GM18870 (cell line): Measurements from ENCODE around the gene TFCP2.

Source experiments
- ATAC-seq: cut with Tn5 transposase; IDR thresholded peaks from one replicate; pipeline ENCODE4 v1.9.1; 2021; ENCODE audit warnings: moderate library complexity; ENCODE audit not compliant: unreplicated experiment

Gene TFCP2

DNA sequence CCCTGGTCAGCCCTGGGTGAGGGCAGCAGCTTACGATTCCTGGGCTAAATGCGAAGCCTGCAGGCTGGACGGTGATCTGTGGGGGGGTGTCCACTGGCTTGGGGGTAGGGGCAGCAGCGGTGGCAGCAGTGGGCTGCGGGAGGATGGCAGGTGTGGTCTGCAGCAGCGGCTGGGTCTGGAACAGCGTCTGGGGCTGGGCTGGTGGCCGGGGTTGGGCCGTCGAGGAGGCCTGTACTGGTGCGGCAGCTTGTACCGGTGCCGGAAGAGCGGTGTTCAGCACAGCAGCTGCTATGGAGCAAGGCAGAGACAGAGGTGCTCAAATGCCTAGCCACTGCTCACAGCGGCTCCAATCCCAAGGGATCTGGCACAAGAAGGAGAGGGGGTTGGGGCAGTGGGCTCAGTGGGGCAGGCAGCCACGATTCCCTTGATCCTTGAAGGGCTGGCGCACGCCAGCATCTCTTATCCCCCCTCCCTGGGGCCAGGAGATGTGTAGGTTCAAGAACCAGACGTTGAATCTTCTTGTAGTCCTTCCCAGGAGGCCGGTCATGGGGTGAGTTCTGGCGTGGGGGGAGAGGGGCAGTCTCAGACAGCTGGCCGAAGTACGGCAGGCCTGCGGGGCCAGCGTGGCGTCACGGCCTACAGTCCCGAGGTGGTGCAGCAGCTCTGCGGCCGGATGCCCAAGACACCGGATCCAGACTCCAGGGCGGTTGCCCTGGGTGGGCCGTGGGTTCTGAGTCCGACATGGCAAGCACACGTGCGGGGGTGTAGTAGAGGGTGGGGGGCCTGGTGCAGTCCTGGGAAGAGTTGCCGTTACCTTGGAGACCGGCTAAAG is 25.0 kb upstream of the TFCP2 start:
- ATAC-seq = no peak

DNA sequence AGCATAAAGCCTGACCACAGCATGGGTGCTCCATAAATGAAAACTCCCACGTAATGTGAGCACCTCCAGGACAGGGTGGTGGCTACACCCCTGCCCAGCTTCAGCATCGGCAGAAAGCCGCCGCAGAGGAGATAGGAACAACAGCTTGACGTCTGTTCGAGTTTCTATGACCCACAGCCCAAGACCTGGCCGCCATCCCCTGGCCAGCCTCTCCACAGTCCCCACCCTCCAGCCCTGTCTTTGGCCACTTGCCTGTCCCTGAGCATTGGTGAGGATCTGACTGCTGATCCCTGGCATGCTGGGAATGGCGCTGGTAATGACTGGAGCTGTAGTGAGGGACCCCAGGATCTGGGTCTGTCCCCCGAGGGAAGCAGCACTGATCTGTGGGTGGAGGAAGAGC is 23.6 kb upstream of the TFCP2 start:
- ATAC-seq = no peak

DNA sequence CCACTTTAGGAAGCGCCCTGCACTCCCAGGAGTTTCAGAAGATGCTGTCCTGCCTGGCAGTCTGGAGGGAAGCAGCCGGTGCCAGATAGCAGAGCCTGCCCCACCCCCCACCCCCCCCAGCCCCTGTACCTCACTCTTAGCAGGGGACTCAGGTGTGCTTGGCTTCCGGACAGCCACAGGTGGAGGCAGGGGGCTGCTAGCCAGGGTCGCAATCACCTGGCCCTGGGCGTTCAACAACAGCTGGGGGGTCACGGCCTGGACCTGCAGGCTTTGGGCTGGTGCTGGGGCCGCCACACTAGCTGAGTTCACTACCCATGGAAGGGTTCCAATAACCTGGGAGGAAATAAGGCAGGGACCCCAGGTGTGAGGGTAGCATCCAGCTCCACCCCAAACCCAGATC is 22.9 kb upstream of the TFCP2 start:
- no peak for ATAC-seq

DNA sequence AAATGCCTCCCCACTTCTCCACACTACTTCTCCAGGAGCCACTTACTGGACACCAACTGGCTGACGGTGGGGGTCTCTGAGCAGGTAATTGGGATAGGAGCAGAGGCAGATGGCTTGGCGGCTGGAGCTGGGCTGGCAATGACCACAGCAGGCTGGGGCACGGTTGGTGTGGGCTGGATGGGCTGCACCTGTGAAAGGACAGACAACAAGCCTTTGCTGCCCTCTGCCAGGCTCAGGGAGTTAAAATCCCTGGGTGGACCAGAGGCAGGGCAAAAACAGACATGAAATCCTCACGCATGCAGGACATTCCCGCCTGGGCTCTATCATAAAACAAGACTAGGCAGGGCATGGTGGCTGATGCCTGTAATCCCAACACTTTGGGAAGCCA is 19.3 kb upstream of the TFCP2 start:
- no peak for ATAC-seq

DNA sequence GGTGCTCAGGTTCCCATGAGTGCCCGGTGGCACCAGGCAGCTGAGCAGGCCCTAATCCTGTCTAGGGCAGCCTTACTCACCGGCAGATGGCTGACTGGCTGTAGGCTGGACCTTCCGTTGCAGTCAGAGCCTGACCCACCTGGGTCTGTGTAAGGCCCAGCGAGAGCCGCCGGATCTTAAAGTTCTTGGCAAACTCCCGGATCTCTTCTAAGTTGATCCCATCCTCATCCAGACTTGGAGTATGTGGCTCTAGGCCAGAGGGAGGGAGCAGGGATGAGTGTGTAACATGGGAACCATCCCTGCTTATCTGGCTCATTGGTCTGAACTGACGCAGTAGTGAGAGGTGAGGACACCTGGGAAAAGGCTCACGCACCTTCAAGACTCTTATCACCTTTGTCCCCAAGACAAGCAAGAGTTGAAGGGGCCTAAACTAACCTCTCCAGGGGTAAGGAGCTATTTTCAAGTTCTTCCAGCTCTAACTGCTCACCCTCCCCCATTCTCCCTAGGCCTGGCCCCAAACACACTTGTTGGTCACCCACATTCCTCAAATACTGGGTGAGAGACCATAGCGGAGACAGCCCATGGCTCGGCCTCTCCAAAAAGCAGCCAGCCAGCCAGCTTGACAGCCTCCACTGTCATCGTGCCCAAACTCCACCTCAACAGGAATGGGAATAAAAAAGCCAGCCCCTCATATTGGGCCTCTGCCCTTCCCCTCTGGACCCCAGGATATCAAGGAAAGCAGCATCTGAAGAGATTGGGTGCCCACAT is 18.8 kb upstream of the TFCP2 start:
- no peak for ATAC-seq

DNA sequence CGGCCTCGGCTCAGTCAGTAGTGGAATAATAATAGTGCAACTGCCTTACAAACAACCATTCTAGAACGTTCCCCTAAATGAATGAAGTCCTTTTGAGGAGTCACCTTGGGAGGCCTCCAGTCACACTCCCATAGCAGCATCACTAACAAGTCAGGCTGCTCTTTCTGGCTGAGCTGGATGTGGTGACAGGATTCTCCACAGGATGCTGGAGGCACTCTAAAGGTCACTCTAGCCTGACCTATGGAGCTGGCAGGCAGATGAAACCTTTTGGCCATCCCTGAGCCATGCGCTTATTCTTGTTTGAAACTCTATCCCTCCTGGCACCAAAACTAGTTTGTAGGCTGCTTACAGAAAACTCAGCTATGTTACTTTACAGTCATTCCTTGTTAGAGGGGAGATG is 17.9 kb upstream of the TFCP2 start:
- no peak for ATAC-seq

DNA sequence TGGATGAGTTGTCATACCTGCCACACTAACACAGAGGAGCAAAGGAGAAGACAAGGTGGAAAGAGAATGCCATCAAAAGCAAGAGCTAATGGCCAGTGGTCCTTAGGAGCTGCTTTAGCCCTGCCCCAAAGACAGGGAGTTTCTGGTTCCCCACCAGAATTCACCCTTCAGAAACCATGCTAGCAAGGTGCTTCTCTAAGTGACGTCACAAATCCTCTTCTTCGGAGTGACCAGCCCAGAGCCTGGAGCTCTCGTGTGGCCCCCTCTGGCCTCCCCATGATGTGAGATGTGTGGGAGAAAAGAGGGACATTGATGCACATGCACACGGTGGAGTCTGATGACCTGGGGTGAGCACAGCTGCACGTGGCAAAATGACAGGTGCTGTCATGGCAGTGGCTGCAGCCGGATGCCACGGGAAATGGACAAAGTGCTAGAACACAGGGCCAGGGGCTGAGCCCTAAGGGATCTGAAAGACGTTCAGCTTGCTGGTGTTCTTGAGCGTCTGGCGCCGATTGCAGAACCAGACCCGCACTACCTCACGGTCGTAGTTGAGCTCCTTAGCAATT is 16.9 kb upstream of the TFCP2 start:
- no peak for ATAC-seq

DNA sequence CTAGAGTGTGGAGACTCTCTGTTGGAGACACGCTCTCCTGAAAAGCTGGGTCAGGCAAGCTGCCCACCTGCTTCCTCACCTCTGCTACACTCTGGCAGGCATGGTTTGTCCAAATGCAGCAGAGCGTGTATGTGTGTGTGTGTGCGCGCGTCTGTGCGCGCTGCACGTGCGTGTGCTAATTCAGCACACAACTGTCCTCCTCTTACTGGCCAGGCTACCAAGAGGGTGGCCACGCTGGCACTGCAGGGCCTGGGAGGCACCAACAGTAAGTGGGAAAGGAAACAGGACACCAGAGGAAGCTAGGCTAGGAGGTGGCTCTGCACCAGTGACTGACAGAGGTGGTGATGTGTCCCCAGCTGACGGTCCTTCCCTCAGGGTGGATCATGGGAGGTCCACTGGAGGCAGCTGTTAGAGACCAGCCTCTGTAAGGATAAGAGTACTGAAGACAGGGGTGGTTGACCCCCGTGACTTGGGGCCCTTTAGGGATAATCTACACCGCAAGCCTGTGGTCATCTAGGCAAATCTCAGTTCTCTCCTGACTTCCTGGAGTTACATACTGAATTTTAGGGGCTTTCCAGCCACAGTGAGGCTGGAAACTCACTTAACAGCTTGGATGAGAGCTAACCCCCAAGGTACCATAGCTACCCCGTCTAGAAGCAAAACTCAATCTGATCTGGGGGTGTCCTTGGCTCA is 15.6 kb upstream of the TFCP2 start:
- peak; percentile 53 for ATAC-seq

DNA sequence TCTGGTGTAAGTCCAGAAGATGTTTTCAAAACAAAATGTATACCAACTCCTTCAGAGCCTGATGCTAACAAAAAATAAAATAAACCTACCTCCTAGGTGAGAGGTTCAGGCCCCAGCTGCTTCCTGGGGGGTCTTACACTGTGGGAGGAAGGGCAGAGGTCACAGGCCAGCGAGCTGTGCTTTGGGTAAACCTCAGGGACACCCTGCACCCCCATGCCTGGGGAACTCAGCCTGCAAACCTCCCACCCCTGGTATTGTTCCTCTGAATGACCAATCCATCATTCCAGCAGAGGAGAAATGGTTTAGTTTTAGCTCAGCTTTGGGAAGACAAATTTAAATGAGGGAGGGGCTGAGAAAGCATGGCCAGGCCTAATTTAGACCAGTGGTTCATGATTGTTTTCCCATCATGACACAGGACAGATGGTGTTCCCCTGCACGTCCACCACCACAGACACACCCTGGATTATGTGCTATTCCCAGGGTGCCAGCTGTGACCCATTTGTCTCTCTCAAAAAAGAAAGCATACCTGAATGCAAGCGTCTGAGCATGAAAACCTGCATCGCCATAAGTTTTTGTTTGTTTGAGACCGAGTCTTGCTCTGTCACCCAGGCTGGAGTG is 14.5 kb upstream of the TFCP2 start:
- ATAC-seq = no peak

DNA sequence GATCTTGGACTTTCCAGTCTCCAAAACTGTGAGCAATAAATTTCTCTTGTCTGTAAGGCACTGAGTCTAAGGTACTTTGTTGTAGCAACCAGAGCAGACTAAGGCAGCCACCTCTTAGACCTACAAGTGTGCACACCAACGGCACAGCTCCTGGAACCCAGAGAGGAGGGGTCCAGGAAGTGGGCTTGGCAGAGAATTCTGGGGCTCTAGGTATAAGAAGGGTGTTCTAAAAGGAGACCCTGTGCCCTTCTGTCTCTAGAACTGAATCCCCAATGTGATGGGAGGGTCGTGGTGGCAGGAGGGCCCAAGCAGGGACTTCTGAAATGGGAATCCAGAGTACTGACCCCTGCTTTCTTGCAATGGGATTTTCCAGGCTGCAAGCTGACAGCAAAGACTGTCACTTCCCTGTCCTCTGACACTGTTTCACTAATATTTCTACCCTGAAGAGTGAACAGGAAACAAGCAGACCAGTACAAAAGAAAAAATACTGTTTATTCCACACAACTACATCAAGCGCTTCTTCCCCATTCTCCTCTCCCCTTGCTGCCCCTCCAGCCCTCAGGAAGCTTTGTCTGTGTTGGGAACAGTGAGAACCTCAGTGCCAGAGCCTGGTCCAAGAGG is 13.6 kb upstream of the TFCP2 start:
- ATAC-seq = no peak

DNA sequence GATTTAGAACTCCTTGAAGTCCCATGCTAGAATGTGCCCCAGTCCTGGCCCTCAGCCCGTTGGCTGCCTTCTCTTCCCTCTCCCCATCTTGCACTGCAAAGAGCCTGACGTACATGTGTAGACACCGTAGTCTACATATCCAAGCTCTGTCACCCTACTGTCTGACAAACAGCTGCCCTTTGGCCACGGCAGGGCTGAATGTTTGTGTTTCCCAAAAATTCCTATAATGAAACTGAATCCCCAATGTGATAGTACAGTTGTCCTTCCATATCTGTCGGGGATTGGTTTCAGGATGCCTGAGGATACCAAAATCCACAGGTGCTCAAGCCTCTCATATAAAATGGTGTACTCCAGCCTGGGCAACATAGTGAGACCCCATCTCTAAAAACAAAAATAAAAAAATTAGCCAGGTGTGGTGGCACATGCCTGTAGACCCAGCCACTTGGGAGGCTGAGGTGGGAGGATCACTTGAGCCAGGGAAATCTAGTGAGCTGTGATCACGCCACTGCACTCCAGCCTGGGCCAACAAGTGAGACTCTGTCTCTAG is 12.3 kb upstream of the TFCP2 start:
- ATAC-seq = no peak

DNA sequence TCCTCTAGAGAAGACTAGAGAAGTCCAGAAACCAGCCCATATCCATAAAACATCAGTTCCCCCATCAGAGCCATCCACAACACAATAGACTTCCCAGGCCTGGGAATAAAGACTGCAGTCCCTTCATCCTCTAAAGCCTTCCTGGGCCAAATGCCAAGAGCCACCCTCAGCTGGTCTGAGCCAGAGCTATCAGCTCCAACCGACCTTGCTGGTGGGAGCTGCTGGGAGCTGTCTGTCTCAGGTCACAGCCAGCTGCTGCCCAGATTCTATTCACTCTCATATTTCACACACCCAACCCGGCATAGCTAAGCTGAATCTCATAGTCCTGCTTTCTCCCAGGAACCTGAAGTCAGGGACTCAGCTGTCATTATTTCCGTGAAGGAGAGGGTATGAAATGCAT is 10.9 kb upstream of the TFCP2 start:
- no peak for ATAC-seq

DNA sequence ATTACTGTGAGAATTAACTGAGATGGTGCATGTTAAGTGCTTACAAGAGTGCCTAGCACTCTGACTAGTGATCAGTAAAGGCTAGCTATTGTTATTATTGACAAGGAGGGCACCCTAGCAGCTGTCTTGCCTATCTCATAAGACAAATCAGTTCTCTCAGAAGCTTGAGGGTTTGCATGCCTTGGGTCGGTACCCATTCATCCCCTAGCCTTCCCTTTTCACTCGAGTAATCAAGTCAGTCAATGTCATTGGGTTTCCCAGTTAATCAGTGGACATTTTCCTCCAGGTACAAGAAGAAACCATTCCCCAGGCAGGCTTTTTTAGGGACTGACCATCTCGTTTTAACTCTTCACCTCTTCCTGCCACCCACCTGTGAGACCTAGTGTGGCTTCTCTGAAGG is 10.4 kb upstream of the TFCP2 start:
- no peak for ATAC-seq

DNA sequence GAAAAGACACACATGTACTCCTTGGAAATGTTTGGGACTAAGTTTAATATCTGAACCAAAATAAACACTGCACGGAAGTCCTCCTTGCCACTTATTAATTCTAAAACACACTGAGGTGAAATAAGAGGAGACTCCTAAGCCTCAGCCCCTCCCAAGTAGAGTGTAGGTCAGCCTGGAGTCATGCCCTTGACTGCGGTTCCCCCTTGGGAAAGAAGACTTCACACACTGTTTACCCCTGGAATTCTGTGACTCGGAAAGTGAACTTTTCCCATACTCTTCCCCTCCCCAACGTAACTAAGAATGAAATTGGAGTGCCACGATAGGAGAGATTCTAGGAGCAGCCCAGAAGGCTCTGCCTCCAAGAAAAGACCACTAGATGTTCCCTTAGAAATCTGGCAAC is 8.6 kb upstream of the TFCP2 start:
- ATAC-seq = no peak

DNA sequence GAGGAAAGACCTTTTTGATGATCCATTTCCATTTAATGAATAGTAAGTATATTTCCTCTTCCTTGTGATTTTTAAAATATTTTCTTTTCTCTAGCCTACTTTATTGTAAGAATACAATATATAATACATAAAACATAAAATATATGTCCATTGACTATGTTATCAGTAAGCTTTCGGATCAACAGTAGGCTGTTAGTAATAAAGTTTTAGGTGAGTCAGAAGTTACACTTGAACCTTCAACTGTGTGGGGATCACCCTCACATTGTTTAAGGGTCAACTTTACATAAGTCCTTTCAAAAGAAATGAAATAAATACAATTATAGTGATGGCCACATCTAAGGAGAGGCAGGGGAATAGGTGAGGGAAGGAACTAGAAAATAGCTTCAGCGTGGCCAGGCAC is 5.0 kb upstream of the TFCP2 start:
- no peak for ATAC-seq

DNA sequence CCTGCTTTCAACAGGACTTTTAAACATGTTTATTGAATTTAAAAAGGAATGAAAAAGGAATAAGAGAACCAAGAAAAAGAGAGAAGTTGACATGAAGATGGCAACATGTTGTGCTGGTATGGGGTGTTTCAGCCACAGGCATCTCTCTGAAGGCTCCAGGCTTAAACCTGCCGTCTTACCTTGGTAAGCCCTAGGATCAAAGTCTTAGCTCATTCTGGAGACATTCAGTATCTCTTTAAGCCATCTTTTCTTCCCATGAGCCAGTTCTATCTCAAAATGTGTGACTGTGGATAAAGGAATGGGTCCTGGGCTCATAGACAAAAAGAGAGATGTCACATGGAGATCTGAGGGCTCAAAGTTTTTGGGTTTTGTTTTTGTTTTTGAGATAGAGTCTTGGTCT is 1.6 kb upstream of the TFCP2 start:
- no peak for ATAC-seq

DNA sequence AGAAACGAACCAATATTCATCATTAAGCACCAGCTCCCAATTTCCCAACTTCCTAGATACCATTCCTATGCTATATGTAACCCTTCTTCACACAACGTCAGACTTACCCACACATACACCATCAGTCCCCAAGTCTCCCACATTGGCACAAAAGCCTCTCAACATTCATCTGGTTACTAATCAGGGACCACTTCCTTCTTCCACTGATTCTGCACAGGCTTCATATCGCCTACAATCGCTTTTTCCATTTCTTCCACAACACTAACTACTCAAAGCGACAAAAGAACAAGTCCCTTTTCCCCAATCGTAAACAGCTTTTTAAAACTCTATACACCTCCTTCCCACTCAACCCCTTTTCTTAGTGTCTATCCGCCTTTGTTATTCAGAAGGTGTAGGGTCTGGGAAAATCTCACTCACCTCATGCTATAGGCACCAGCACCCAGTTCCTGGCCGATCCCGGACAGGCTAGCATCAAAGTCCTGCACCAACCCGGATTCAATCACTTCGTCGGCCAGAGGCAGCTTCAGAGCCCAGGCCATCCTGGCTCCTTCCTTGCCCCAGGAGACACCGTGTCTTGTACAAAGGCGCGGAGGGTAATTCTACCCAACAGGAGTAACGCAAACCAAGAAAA is 936 bp downstream of the TFCP2 start:
- peak; percentile 2 for ATAC-seq

DNA sequence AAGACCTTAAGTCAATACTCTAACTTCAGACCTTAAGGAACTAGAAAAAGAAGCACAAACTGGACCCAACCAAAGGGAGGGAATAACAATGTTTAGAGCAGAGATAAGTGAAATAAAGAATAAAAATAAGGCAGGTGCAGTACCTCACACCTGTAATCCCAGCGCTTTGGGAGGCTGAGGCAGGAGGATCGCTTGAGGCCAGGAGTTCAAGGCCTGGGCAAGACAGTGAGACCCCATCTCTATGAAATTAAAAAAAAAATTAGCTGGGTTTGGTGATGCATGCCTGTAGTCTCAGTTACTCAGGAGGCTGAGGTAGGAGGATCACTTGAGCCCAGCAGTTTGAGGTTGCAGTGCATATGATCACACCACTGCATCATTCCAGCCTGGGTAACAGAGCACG is 9.1 kb downstream of the TFCP2 start:
- no peak for ATAC-seq

DNA sequence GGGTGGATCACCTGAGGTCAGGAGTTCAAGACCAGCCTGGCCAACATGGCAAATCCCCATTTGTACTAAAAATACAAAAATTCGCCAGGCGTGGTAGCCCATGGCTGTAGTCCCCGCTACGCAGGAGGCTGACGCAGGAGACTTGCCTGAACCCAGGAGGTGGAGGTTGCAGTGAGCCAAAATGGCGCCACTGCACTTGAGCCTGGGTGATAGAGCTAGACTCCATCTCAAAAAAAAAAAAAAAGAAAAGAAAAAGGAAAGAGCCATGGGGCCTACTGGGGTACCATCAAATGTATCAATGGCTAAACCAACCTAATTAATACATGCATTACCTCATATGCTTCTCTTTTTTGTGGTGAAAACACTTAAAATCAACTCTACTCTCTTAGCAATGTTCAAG is 10.7 kb downstream of the TFCP2 start:
- ATAC-seq = no peak
